ENCODE measurements around the gene AZIN2.
A peak's percentile ranks its signal among the peaks of the same experiment; 100 is the strongest.

Gene AZIN2

GRCh38 chr1:33092438-33092837 is 11.5 kb downstream of the AZIN2 start:
- Histone ChIP-seq H3K4me1 (ENCODE audit: control extremely low read depth in 1 of 4, control insufficient read depth in 4 of 4, insufficient read depth in 4 of 4, low read length in 3 of 4) (peaks cover 6 to 53% (median 33%) of the 10 kb centered on the region in 4 experiments), H3K36me3 (ENCODE audit: control insufficient read depth in 4 of 4, insufficient read depth in 4 of 4, low read length in 3 of 4) (no peaks in the 10 kb centered on the region), H3K27ac (ENCODE audit: insufficient read depth in 1 of 2, low read depth in 1 of 2, low read length in 2 of 2, poor library complexity in 1 of 2, severe bottlenecking in 2 of 2) (no peak overlapping the region), H3K4me3 (ENCODE audit: control insufficient read depth in 1 of 7, extremely low read depth in 1 of 7, insufficient read depth in 4 of 7, low read depth in 2 of 7, low read length in 6 of 7) (no peak overlapping the region), H3K9me3 (ENCODE audit: control extremely low read depth in 1 of 5, control insufficient read depth in 4 of 5, insufficient read depth in 2 of 5, low read depth in 1 of 5, low read length in 4 of 5) (no peaks in the 10 kb centered on the region), H3K27me3 (replicated peaks in 2 of 5; ENCODE audit: control insufficient read depth in 4 of 5, insufficient read depth in 5 of 5, low read length in 4 of 5) (no peaks in the 10 kb centered on the region)
- 97% methylated on average over 10 of the region's 10 CpGs for WGBS (ENCODE audit: insufficient coverage)
- ChIA-PET POLR2A (interaction anchor here (1.4 kb wide), 1 partner anchor 12 kb away, joined by 4 read pairs; the partner anchor contains the start of gene AZIN2), CTCF (interaction anchor here (1.3 to 4.9 kb wide), 4 partner anchors 9 to 38 kb away, joined by 4 to 44 read pairs (median 6); partner anchors contain the start of gene AZIN2)
- DNase-seq: no peak

- Histone ChIP-seq H3K9me3 (ENCODE audit: control extremely low read depth in 1 of 5, control insufficient read depth in 4 of 5, insufficient read depth in 2 of 5, low read depth in 1 of 5, low read length in 4 of 5) (no peaks in the 10 kb centered on the region), H3K4me1 (ENCODE audit: control extremely low read depth in 1 of 4, control insufficient read depth in 4 of 4, insufficient read depth in 4 of 4, low read length in 3 of 4) (peaks cover 7 to 54% (median 38%) of the 10 kb centered on the region in 4 experiments), H3K27me3 (replicated peaks in 2 of 5; ENCODE audit: control insufficient read depth in 4 of 5, insufficient read depth in 5 of 5, low read length in 4 of 5) (no peaks in the 10 kb centered on the region), H3K4me3 (ENCODE audit: control insufficient read depth in 1 of 7, extremely low read depth in 1 of 7, insufficient read depth in 4 of 7, low read depth in 2 of 7, low read length in 6 of 7) (no peak overlapping the region), H3K27ac (ENCODE audit: insufficient read depth in 1 of 2, low read depth in 1 of 2, low read length in 2 of 2, poor library complexity in 1 of 2, severe bottlenecking in 2 of 2) (no peak overlapping the region), H3K36me3 (ENCODE audit: control insufficient read depth in 4 of 4, insufficient read depth in 4 of 4, low read length in 3 of 4) (no peaks in the 10 kb centered on the region)
- WGBS (ENCODE audit: insufficient coverage): 96% methylated on average over 4 of the region's 5 CpGs
- ChIA-PET POLR2A (no interaction called here), CTCF (interaction anchor here (0.8 to 4.9 kb wide), 5 partner anchors 9 to 160 kb away, joined by 3 to 44 read pairs (median 4); partner anchors contain the start of gene AZIN2)
- DNase-seq: peak in 2 of 3 donors; percentile 25 to 32
Observed at GRCh38 chr1:33093004-33093403, 12.1 kb downstream of the AZIN2 start.

GRCh38 chr1:33094486-33094885 is 13.5 kb downstream of the AZIN2 start:
- WGBS (ENCODE audit: insufficient coverage): 92% methylated on average over 7 of the region's 11 CpGs

GRCh38 chr1:33094971-33095604 is 14.1 kb downstream of the AZIN2 start:
- DNase-seq: peak in 2 of 3 donors; percentile 17 to 23
- no peaks in the 10 kb centered on the region for H3K36me3 ChIP-seq (ENCODE audit: control insufficient read depth in 4 of 4, insufficient read depth in 4 of 4, low read length in 3 of 4)
- H3K27me3 ChIP-seq (replicated peaks in 2 of 5; ENCODE audit: control insufficient read depth in 4 of 5, insufficient read depth in 5 of 5, low read length in 4 of 5): no peaks in the 10 kb centered on the region
- ChIA-PET CTCF (interaction anchor here (0.7 to 4.9 kb wide), 9 partner anchors 12 to 376 kb away, joined by 3 to 44 read pairs (median 3); partner anchors contain the start of gene AZIN2), POLR2A (no interaction called here)
- 4% methylated on average over 4 of the region's 10 CpGs for WGBS (ENCODE audit: insufficient coverage)
- H3K9me3 ChIP-seq (ENCODE audit: control extremely low read depth in 1 of 5, control insufficient read depth in 4 of 5, insufficient read depth in 2 of 5, low read depth in 1 of 5, low read length in 4 of 5): no peaks in the 10 kb centered on the region
- H3K4me3 ChIP-seq (ENCODE audit: control insufficient read depth in 1 of 7, extremely low read depth in 1 of 7, insufficient read depth in 4 of 7, low read depth in 2 of 7, low read length in 6 of 7): peak overlapping the region in 1 of 7 experiments; percentile 5
- peaks cover 9 to 60% (median 49%) of the 10 kb centered on the region in 4 experiments for H3K4me1 ChIP-seq (ENCODE audit: control extremely low read depth in 1 of 4, control insufficient read depth in 4 of 4, insufficient read depth in 4 of 4, low read length in 3 of 4)
- no peak overlapping the region for H3K27ac ChIP-seq (ENCODE audit: insufficient read depth in 1 of 2, low read depth in 1 of 2, low read length in 2 of 2, poor library complexity in 1 of 2, severe bottlenecking in 2 of 2)

More at GRCh38 chr1:33094486-33094885, 13.5 kb downstream of the AZIN2 start:
- ChIA-PET POLR2A (no interaction called here), CTCF (interaction anchor here (1.2 to 4.9 kb wide), 4 partner anchors 11 to 213 kb away, joined by 3 to 44 read pairs (median 8); partner anchors contain the start of gene AZIN2)
- no peaks in the 10 kb centered on the region for H3K27me3 ChIP-seq (replicated peaks in 2 of 5; ENCODE audit: control insufficient read depth in 4 of 5, insufficient read depth in 5 of 5, low read length in 4 of 5)
- no peak overlapping the region for H3K27ac ChIP-seq (ENCODE audit: insufficient read depth in 1 of 2, low read depth in 1 of 2, low read length in 2 of 2, poor library complexity in 1 of 2, severe bottlenecking in 2 of 2)
- DNase-seq: no peak
- peaks cover 7 to 56% (median 43%) of the 10 kb centered on the region in 4 experiments for H3K4me1 ChIP-seq (ENCODE audit: control extremely low read depth in 1 of 4, control insufficient read depth in 4 of 4, insufficient read depth in 4 of 4, low read length in 3 of 4)
- H3K9me3 ChIP-seq (ENCODE audit: control extremely low read depth in 1 of 5, control insufficient read depth in 4 of 5, insufficient read depth in 2 of 5, low read depth in 1 of 5, low read length in 4 of 5): no peaks in the 10 kb centered on the region
- no peaks in the 10 kb centered on the region for H3K36me3 ChIP-seq (ENCODE audit: control insufficient read depth in 4 of 4, insufficient read depth in 4 of 4, low read length in 3 of 4)
- H3K4me3 ChIP-seq (ENCODE audit: control insufficient read depth in 1 of 7, extremely low read depth in 1 of 7, insufficient read depth in 4 of 7, low read depth in 2 of 7, low read length in 6 of 7): no peak overlapping the region

- H3K4me1 ChIP-seq (ENCODE audit: control extremely low read depth in 1 of 4, control insufficient read depth in 4 of 4, insufficient read depth in 4 of 4, low read length in 3 of 4): peaks cover 9 to 74% (median 57%) of the 10 kb centered on the region in 4 experiments
- WGBS (ENCODE audit: insufficient coverage): 92% methylated on average over 5 of the region's 7 CpGs
- POLR2A ChIA-PET: no interaction called here
Observed at GRCh38 chr1:33096363-33097005, 15.5 kb downstream of the AZIN2 start.

GRCh38 chr1:33097137-33097611 is 16.2 kb downstream of the AZIN2 start:
- POLR2A ChIA-PET: no interaction called here
- Histone ChIP-seq H3K36me3 (ENCODE audit: control insufficient read depth in 4 of 4, insufficient read depth in 4 of 4, low read length in 3 of 4) (no peaks in the 10 kb centered on the region), H3K4me1 (ENCODE audit: control extremely low read depth in 1 of 4, control insufficient read depth in 4 of 4, insufficient read depth in 4 of 4, low read length in 3 of 4) (peaks cover 9 to 74% (median 58%) of the 10 kb centered on the region in 4 experiments), H3K9me3 (ENCODE audit: control extremely low read depth in 1 of 5, control insufficient read depth in 4 of 5, insufficient read depth in 2 of 5, low read depth in 1 of 5, low read length in 4 of 5) (no peaks in the 10 kb centered on the region), H3K27me3 (replicated peaks in 2 of 5; ENCODE audit: control insufficient read depth in 4 of 5, insufficient read depth in 5 of 5, low read length in 4 of 5) (no peaks in the 10 kb centered on the region), H3K4me3 (ENCODE audit: control insufficient read depth in 1 of 7, extremely low read depth in 1 of 7, insufficient read depth in 4 of 7, low read depth in 2 of 7, low read length in 6 of 7) (no peak overlapping the region), H3K27ac (ENCODE audit: insufficient read depth in 1 of 2, low read depth in 1 of 2, low read length in 2 of 2, poor library complexity in 1 of 2, severe bottlenecking in 2 of 2) (no peak overlapping the region)
- 83% methylated on average over 1 of the region's 3 CpGs for WGBS (ENCODE audit: insufficient coverage)
- CTCF ChIA-PET: interaction anchor here (2.0 to 4.9 kb wide), 3 partner anchors 9 to 16 kb away, joined by 5 to 44 read pairs (median 10); partner anchors contain the start of gene AZIN2
- DNase-seq: peak in 1 of 3 donors; percentile 16

More at GRCh38 chr1:33096363-33097005, 15.5 kb downstream of the AZIN2 start:
- CTCF ChIA-PET: interaction anchor here (1.2 to 4.9 kb wide), 4 partner anchors 8 to 31 kb away, joined by 5 to 44 read pairs (median 8); partner anchors contain the start of gene AZIN2
- Histone ChIP-seq H3K36me3 (ENCODE audit: control insufficient read depth in 4 of 4, insufficient read depth in 4 of 4, low read length in 3 of 4) (no peaks in the 10 kb centered on the region), H3K27ac (ENCODE audit: insufficient read depth in 1 of 2, low read depth in 1 of 2, low read length in 2 of 2, poor library complexity in 1 of 2, severe bottlenecking in 2 of 2) (no peak overlapping the region), H3K9me3 (ENCODE audit: control extremely low read depth in 1 of 5, control insufficient read depth in 4 of 5, insufficient read depth in 2 of 5, low read depth in 1 of 5, low read length in 4 of 5) (no peaks in the 10 kb centered on the region), H3K27me3 (replicated peaks in 2 of 5; ENCODE audit: control insufficient read depth in 4 of 5, insufficient read depth in 5 of 5, low read length in 4 of 5) (no peaks in the 10 kb centered on the region), H3K4me3 (ENCODE audit: control insufficient read depth in 1 of 7, extremely low read depth in 1 of 7, insufficient read depth in 4 of 7, low read depth in 2 of 7, low read length in 6 of 7) (no peak overlapping the region)
- no peak for DNase-seq
